Prostate gland (tissue), 2 donors: ENCODE results near the gene SMIM43. TPM values are rescaled to one million over a fixed set of nuclear protein-coding genes. Genes with fewer than 3 reads are reported as not detected.

Experiments used
- DNase-seq: peaks from one replicate; pipeline ENCODE4 v3.0.0-alpha.2; 2019; ENCODE audit warnings: low spot score
- H3K27ac ChIP-seq, 2 donors: fragments of 200-600 bp; sonication (generic); 2 replicates each; pipeline ENCODE4 v1.5.1; 2017 to 2019
- H3K27me3 ChIP-seq: fragments of 200-600 bp; sonication (generic); replicated peaks from 2 replicates; pipeline ENCODE4 v1.5.1; 2019; ENCODE audit not compliant: insufficient read depth
- H3K36me3 ChIP-seq, 2 donors: fragments of 200-600 bp; sonication (generic); 1 replicate in 1 of 2; 2 replicates in 1 of 2; pipeline versions ENCODE4 v1.5.1 to v1.8.1; 2017 to 2019
- H3K4me1 ChIP-seq: fragments of 200-600 bp; sonication (generic); replicated peaks from 2 replicates; pipeline ENCODE4 v1.5.1; 2019
- H3K4me3 ChIP-seq, 2 donors: fragments of 200-600 bp; sonication (generic); 2 replicates each; pipeline ENCODE4 v1.5.1; 2017 to 2019
- H3K9me3 ChIP-seq: fragments of 200-600 bp; sonication (generic); 2 replicates; pipeline ENCODE4 v1.5.1; 2017
- CTCF ChIP-seq, 4 experiments: fragments of 200-600 bp in 2 of 4; fragments of 450-650 bp in 2 of 4; sonication (generic) in 2 of 4; IDR thresholded peaks; 1 replicate in 3 of 4; 2 replicates in 1 of 4; pipeline ENCODE4 v1.5.1; 2016 to 2019; ENCODE audit warnings: antibody characterized with exemption in 4 of 4, mild to moderate bottlenecking in 2 of 4, moderate library complexity in 2 of 4
- POLR2A ChIP-seq: fragments of 450-650 bp; IDR thresholded peaks from one replicate; pipeline ENCODE4 v1.6.1; 2016; ENCODE audit warnings: antibody characterized with exemption, mild to moderate bottlenecking
- POLR2AphosphoS5 ChIP-seq: sonication (generic); formaldehyde crosslinking; IDR thresholded peaks from one replicate; pipeline ENCODE4 v1.6.1; 2017; ENCODE audit warnings: antibody characterized with exemption
- WGBS: methylation state at CpG from one replicate; pipeline ENCODE4 v1.1.5; 2018; 5-methylcytosine and 5-hydroxymethylcytosine counted together
- intact Hi-C: fragments of 100-400 bp; cut with DNase I; formaldehyde crosslinking; loops from one replicate; pipeline ENCODE4 v1.14.2; 2022
- total RNA-seq, 2 donors: library from RNA; depleted of rRNA; stranded (reverse); fragments of >200 nt; gene quantifications; one replicate each; pipeline ENCODE4 v1.1.0, GENCODE V29; 2016

The SMIM43 gene
- total RNA-seq, 2 donors from 2014 or later, result not detected

DNA sequence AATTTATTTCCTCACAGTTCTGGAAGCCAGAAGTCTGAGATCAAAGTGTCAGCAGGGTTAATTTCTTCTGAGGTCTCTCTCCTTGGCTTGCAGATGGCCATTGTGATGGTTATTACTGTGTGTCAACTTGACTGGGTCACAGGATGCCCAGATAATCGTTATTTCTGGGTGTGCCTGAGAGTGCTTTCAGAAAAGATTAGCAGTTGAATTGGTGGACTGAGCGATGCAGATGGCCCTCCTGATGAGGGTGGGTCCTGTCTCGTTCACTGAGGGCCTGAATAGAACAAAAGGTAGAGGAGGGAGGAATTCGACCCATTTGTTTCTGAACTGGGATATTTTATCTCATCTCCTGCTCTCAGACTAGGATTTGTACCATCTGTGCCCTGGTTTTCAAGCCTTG, 15.7 kb downstream of the SMIM43 start:
- no peaks in the 10 kb centered on the region for H3K27me3 ChIP-seq
- no peak overlapping the region for H3K27ac ChIP-seq
- H3K4me1 ChIP-seq, result no peaks in the 10 kb centered on the region
- TF ChIP-seq POLR2AphosphoS5, result no peak
- TF ChIP-seq CTCF (IDR thresholded peaks at IDR 0.05), result no peak
- no peak for TF ChIP-seq POLR2A
- no peak for DNase-seq
- 15% methylated on average over 4 of the region's 4 CpGs for WGBS
- H3K9me3 ChIP-seq, result no peaks in the 10 kb centered on the region
- H3K36me3 ChIP-seq, result no peaks in the 10 kb centered on the region
- H3K4me3 ChIP-seq, result no peak overlapping the region
- intact Hi-C loops, result no loop called here

DNA sequence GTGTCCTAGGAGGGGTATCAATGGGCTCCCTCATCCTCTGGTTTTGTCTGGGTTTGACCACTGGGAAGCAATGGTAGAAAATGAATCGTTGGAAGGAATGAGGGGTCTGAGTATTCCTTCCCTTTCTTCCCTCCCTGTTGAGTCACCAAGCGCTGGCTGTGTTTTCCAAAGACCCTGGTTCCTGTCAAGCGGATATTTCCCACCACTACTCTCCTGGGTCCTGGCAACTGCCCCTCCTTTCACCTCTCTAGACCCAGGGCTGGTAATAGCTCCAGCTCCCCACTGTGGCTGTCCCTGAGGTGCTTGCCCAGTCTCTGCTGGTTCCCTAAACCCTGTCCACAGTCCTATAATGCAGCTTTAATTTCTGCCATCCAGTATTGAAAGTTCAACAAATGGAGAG, 22.2 kb downstream of the SMIM43 start:
- H3K27ac ChIP-seq, result no peak overlapping the region
- H3K4me1 ChIP-seq, result no peaks in the 10 kb centered on the region
- 75% methylated on average over 3 of the region's 3 CpGs for WGBS
- H3K9me3 ChIP-seq, result no peaks in the 10 kb centered on the region
- H3K36me3 ChIP-seq, result no peaks in the 10 kb centered on the region
- TF ChIP-seq CTCF (IDR thresholded peaks at IDR 0.05), result no peak
- no peak for TF ChIP-seq POLR2AphosphoS5
- no peak for TF ChIP-seq POLR2A
- no peak for DNase-seq
- H3K27me3 ChIP-seq, result no peaks in the 10 kb centered on the region
- no peak overlapping the region for H3K4me3 ChIP-seq
- intact Hi-C loops, result no loop called here

- TF ChIP-seq CTCF (IDR thresholded peaks at IDR 0.05) (no peak), POLR2A (no peak), POLR2AphosphoS5 (no peak)
- H3K4me3 ChIP-seq, result no peak overlapping the region
- H3K4me1 ChIP-seq, result no peaks in the 10 kb centered on the region
- intact Hi-C loops, result no loop called here
- 22% methylated on average over 7 of the region's 7 CpGs for WGBS
- H3K27me3 ChIP-seq, result no peaks in the 10 kb centered on the region
- H3K27ac ChIP-seq, result no peak overlapping the region
- no peaks in the 10 kb centered on the region for H3K9me3 ChIP-seq
- DNase-seq, result no peak
- no peaks in the 10 kb centered on the region for H3K36me3 ChIP-seq
These were observed 23.2 kb downstream of the SMIM43 start for GRCh38 chr4:121741751-121742150.

- Histone ChIP-seq H3K4me1 (no peaks in the 10 kb centered on the region), H3K4me3 (no peak overlapping the region), H3K9me3 (no peaks in the 10 kb centered on the region), H3K27ac (no peak overlapping the region), H3K27me3 (no peaks in the 10 kb centered on the region), H3K36me3 (no peaks in the 10 kb centered on the region)
- DNase-seq, result no peak
- intact Hi-C loops, result no loop called here
- 77% methylated on average over 12 of the region's 12 CpGs for WGBS
- TF ChIP-seq POLR2A (no peak), CTCF (IDR thresholded peaks at IDR 0.05) (no peak), POLR2AphosphoS5 (no peak)
These were observed 24.1 kb downstream of the SMIM43 start for GRCh38 chr4:121740796-121741409.

- H3K4me3 ChIP-seq, result no peak overlapping the region
- H3K4me1 ChIP-seq, result no peaks in the 10 kb centered on the region
- DNase-seq, result no peak
- no peak for TF ChIP-seq CTCF (IDR thresholded peaks at IDR 0.05)
- no peak for TF ChIP-seq POLR2AphosphoS5
- TF ChIP-seq POLR2A, result no peak
- no peaks in the 10 kb centered on the region for H3K36me3 ChIP-seq
- H3K27me3 ChIP-seq, result no peaks in the 10 kb centered on the region
- WGBS, result 71% methylated on average over 2 of the region's 2 CpGs
- no peaks in the 10 kb centered on the region for H3K9me3 ChIP-seq
- intact Hi-C loops, result loop anchor here (5.0 kb wide), 1 partner anchor 367 kb away; no protein-coding TSS in a partner anchor
- H3K27ac ChIP-seq, result no peak overlapping the region
These were observed 25.4 kb downstream of the SMIM43 start for GRCh38 chr4:121739575-121739974.
